ENCODE data around the gene THSD8.

THSD8 gene

DNA sequence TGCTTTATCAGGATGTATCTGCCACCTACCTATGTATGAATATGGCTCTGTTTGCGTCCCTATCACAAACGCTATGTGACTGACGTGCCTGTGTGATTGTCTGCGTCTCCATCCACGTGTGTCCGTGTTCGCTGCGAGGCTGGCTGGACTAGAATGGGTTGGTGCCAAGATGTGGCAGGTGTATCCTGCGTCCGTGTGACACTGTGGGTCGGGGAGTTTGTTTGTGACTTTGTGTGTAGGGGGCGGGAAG lies 19.8 kb upstream of the THSD8 start:
- no peak for FAIRE-seq

DNA sequence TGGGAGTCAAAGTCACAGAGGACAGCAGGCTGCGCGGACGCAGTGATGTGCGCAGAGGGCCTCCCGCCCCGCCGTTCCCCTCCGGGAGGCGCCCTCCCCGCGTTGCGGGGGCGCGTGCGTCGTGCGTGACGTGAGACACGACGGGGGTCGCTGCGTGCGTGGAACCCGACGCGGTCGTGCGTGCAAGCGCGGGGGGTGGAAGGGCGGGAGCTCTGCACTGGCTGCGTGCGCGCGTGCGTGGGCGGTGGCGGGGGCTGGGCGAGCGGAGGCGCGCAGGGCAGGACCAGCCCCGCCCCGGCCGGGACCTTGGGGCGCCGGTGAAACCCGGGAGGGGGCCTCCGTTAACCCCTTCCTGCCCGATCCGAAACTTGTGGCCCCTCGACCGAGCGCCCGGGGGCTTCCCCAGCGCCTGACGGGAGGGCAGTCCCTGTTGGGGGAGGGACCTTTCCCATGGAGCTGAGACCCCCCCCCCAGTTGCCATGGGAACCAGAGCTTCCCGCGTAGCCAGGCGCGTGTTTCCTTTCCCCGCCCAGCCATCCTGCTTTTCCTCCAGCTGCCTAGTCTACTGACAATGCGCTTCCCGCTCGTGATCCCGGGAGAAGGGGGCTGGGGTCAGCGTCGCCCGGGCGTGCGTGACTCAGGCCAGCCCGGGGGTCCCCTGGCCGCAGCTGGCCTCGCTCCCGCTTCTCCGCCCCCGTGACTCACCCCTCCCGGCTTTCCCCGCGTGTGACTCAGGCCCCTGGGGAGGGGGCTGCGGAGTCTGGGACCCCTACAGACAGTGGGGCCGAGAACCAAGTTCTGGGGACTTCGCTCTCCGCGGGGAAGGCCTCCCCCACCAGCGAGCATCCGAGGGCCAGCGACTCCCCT lies 19.2 kb upstream of the THSD8 start:
- FAIRE-seq = no peak

DNA sequence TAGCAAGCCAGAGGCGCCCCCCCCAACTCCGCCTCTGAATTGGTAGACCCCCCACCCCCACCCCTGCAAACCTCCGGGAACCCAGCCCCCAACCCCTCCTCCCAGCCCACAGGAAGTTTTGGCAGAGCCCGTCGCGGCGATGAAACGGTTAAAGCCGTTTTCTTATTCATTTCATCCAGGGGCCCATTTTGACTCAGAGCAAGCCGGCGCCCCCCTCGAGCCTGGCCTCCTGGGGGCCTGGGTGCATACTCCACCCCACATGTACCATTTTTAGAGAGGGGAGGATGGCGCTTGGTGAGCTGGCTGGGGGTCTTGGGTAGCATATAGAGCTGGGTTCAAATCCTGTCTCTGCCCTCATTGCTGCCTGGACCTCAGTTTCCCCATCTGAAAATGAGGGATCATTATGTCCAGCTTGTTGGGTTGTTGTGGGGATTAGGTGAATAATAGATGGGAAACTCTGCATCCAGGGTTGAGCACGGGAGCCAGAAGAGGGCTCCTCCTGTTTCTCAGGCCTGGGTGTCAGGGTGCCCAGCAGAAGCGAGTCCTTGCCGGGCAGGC lies 18.5 kb upstream of the THSD8 start:
- FAIRE-seq = no peak

DNA sequence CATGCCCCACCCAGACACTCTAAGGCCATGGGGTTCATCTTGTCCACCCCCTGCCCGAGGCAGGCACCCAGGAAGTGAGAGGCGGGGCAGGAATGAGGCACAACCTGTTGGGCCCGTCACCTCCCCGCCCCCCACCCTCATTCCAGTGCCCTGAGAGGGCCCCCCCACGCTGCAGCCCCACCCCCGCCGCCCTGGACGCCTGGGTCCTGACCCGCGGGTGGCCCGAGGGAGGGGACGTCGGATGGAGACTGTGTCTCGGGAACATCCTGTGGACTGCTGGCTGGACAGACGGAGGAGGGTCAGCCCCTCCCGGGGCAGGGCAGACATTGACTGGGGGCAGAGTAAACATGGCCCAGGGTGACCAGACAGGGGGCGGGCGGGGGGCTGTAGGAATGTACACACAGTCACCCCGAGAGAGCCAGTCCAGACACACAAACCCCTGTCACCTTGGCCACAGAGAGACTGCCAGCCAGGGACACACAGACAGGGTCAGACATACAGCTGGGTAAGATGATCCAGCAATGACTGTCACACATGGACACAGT lies 17.9 kb upstream of the THSD8 start:
- no peak for FAIRE-seq

DNA sequence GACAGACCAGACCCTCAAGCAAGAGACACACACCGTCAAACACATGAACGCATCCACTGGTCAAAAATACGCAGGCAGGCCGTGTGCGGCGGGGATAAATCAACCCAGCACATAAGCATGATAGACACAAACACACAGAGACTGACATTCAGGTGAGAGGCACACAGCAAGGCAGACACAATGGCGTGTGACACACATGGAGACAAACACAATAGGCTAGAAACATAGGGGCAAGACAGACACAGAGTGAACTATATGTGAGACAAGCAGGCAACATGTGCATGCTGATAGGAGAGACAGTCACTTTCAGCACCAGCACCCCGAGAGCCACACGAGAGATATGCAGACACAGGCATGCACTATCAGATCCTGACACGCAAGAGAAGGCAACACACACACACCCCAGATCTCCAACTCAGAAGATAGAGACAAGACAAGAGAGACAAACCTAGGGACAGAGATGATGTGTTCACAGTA lies 17.4 kb upstream of the THSD8 start:
- no peak for FAIRE-seq

DNA sequence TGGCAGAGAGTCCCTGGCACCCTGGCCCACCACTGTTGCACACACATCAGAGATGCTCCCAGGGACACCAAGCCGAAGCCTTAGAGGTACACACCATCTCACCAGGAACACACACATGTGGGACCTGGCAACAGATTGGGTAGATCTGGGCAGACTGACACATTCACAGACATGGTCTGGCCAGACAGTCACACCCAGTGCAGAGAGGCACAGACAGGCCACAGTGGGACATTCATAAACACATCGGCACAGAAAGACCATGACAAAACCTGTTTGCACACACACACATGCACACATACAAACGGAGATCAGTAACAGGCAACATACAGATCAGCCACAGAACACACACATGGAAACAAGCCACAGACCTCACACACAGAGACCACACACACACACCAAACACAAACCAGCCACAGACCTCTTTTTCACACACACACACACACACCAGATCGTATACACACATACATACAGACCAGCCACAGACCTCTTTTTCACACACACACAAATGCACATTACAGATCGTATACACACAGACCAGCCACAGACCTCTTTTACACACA lies 16.9 kb upstream of the THSD8 start:
- no peak for FAIRE-seq

DNA sequence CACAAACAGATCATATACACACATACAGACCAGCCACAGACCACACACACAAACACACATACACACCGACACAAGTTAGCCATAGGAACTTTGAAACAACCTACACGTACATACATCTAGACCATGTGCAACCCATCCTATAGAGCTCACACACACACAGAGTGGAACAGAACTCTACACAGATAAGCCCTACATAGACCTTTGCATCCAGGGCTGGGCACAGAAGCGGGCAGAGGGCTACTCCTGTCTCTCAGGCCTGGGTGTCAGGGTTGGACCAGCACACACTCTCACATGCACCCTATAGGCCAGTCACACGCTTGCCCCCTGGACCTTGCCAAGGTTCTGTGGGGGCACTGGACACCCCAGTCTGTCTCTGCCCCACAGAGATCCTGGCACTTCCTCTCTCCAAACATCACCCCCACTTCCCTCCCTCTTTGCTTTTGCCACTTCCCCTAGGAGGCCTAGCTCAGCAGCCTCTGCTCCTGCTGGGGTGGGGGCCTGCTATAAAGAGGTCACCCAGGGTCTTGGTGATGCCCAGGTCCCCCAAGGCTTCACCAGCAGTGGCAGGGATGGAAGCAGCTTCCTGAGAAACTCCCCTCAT lies 16.3 kb upstream of the THSD8 start:
- no peak for FAIRE-seq

DNA sequence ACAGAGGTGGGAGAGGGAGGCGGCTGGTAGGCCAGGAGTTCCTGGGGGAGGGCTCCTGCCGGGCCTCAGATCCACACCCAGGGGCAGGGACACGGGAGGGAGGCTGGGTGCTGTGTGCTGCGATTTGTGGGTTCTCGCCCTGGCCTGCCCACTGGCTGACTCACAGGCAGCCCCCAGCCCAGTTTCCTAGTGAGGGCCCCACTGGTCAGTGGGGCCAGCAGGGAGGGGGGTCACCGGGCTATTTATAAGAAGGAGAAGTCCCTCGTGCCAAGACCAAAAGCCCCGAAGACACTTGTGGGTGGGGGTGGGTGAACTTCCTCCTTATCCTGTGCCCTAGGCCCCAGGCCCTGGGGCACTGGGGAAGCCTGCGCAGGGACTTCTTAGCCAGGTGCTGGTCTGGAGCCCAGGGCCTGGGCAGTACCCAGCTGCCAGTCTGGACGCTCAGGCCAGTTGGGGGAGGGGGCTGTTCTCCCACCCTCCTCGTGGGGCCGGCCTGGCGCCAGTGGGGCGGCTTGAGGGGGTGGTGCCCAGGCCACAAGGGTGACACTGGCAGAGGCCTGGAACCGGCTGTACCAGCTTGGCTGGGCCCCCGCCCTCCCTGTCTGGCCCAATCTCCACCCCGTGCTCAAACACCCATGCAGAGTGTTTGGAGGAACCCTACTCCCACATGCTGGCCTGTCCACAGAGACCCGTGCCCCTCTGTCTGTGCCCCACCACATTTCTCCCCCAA lies 15.6 kb upstream of the THSD8 start:
- FAIRE-seq = no peak

DNA sequence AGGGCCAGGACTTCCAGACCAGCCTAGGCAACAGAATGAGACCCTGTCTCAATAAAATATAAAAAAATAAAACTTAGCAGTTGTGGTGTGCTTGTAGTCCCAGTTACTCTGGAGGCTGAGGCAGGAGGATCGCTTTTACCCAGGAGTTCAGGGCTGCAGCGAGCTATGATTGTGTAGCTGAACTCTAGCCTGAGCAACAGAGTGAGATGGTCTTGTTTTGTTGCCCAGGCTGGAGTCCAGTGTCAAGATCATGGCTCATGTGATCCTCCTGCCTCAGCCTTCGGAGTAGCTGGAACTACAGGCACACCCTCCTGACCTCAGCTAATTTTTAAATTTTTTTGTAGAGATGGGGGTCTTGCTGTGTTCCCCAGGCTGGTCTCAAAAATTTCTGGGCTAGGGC lies 14.9 kb upstream of the THSD8 start:
- no peak for FAIRE-seq

DNA sequence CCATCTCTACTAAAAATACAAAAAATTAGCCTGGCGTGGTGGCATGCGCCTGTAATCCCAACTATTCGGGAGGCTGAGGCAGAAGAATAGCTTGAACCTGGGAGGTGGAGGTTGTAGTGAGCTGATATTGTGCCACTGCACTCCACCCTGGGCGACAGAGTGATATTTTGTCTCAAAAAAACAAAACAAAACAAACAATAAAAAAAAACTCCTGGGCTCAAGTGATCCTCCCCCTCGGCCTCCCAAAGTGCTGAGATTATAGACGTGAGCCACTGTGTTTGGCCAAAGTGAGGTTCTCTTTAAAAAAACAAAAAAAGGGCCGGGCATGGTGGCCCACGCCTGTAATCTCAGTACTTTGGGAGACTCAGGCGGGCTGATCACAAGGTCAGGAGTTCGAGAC lies 14.4 kb upstream of the THSD8 start:
- no peak for FAIRE-seq

DNA sequence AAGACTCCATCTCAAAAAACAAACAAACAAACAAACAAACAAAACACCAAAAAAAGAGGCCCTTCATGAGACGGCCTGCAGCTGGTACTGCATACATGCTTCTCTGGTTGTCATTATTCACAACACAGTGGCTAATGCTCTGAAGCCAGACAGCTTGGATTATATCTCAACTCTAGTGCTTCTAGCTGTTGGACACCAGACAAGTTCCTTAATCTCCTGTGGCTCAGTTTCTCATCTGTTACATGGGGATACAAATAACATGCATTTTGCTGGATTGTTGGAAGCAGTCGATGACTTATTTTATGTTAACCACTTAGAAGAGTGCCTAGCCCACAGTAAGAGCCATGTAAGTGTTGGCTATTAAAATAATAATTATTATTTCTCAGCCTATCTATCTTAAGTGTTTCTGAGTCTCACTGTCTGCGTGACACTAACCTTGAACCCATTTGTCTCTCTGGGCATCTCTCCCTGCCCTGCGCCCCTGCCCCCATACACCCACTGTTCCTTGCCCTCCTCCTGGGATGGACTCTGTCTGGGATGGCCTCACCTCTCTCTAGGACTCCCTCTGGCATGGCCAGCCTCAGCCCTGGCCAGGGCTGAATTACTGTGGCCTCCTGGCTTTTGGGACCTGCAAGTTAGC lies 13.7 kb upstream of the THSD8 start:
- no peak for FAIRE-seq

DNA sequence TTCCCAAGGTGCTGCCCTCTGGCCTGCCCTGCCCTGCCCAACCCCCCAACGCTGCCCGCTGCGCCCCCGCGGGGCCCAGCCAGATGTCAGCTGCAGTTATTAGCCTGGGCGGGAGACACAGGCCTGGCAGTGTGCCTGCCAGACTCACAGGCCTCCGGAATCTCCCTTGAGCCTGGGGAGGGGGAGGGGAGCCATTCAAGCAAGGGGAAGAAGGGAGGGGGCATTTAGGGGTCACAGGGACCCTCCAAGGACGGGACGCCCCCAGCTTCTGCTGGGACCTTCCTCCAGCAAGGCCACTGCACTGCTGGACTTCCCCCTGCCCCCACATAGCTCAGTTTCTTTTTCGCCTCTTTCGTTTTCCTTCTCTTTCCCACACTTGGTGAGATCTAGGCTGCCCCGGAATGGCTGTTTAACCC lies 13.2 kb upstream of the THSD8 start:
- no peak for FAIRE-seq

DNA sequence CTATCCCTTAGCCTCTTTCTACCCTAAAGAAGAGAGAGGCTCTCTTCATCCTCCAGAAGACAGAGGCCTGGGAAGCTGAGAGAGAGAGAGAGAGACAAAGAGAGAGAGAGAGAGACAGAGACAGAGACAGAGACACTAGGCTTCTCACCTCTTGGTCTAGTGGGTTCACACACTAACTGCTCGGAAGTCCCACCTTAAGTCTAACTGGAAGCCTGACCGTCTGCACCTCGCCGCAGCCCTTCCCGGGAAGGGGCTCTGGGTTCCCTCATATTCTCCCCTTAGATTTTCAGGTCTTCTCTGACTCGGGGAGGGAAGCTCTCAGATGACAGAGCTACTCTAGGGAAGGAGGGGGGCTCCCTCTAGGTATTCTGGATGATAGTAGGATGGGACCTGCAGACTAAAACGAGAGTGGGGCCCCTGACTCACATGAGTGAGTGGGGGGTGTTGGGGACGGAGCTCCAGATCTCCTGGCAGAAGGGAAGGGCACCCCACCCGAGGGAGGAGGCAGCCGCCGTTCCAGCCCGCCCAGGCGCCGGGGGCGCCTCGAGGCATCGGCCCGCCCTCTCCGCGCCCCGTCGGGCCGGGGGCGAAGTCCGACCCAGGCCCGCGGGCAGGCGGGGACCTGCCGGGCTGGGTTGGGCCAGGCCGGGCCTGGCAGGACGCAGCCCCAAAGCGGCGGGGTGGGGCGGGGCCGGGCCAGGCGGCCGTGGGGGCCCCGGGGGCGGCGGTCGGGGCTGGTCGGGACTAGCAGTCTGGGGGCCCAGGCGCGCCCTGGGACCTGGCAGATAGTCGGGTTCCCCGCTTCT lies 12.6 kb upstream of the THSD8 start:
- FAIRE-seq = no peak

DNA sequence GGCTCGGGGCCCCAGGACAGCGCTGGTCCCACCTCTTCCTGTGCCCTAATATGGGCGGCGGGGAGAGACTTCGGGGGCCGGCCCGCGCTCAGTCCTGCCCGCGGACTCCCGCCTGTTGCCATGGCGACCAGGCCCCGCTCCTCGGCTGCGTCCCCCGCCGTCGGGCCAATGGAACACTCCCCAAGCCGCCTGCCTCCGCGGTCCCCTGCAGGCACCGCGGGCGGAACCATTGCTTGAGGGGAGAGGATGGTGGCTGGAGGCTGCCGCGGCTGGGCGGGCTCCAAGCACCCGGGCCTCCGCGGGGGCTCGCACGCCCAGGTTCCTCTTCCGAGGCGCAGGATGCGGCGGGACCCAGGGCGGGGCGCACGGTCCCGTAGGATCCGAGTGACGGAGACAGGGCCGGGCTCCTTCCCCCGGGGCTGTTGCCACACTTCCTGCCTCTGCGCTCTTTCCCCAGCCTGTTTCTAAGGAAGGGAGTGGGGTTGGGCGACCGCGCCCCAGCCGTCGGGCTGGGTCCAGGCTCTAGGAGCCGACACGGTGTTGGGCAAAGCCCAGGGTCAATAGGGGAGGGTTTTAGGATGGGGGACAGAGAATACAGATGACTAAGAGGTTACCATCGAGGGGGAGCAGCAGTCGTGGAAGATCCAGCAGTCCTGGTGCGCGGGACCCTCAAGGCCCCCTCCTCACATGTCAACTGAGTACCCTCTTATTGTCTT lies 11.8 kb upstream of the THSD8 start:
- FAIRE-seq = no peak

DNA sequence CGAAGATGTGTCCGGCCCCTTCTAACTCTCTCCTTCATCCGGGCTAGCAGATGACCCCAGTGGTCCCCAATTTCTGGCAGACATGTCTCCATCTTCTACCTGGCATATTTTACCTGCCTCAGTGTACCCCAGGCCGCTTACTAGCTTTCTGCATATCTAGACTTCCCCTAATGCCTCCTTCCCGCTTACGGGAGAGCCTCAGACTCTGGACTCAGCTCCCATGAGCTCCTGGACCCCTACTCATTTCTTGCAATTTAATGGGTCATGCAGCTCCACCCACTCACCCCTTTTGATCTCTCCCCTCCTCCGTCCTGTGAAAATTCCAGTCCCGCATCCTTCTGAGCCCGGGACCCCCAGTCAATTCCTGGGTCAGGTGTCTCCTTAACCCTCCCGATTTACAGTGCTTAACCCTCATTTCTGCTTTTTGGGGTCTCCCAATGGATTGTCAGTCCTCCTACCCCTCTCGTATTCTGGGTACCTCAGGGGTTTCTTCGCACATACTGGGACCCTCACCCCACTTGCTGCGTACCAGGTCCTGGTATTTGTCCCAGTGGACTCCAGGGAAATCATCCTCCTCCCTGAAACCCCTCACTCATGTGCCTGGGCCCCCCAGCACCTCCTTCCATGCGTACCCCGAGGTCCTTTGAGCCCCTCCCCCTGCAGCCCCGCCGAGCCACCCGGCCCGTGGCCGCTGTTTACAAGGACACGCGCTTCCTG lies 11.1 kb upstream of the THSD8 start:
- FAIRE-seq = no peak

DNA sequence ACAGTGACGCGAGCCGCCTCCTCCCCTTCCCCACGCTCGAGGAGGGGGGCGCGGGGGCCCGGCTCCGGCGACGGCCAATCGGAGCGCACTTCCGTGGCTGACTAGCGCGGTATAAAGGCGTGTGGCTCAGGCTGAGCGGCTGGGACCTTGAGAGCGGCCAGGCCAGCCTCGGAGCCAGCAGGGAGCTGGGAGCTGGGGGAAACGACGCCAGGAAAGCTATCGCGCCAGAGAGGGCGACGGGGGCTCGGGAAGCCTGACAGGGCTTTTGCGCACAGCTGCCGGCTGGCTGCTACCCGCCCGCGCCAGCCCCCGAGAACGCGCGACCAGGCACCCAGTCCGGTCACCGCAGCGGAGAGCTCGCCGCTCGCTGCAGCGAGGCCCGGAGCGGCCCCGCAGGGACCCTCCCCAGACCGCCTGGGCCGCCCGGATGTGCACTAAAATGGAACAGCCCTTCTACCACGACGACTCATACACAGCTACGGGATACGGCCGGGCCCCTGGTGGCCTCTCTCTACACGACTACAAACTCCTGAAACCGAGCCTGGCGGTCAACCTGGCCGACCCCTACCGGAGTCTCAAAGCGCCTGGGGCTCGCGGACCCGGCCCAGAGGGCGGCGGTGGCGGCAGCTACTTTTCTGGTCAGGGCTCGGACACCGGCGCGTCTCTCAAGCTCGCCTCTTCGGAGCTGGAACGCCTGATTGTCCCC lies 10.4 kb upstream of the THSD8 start, which contains the start of gene JUNB:
Gene JUNB, plus strand, starts transcription at position 142 of the 706 bp plus-strand sequence. Its CDS starts 286 bp downstream, at position 428.
- FAIRE-seq = peak; percentile 62

DNA sequence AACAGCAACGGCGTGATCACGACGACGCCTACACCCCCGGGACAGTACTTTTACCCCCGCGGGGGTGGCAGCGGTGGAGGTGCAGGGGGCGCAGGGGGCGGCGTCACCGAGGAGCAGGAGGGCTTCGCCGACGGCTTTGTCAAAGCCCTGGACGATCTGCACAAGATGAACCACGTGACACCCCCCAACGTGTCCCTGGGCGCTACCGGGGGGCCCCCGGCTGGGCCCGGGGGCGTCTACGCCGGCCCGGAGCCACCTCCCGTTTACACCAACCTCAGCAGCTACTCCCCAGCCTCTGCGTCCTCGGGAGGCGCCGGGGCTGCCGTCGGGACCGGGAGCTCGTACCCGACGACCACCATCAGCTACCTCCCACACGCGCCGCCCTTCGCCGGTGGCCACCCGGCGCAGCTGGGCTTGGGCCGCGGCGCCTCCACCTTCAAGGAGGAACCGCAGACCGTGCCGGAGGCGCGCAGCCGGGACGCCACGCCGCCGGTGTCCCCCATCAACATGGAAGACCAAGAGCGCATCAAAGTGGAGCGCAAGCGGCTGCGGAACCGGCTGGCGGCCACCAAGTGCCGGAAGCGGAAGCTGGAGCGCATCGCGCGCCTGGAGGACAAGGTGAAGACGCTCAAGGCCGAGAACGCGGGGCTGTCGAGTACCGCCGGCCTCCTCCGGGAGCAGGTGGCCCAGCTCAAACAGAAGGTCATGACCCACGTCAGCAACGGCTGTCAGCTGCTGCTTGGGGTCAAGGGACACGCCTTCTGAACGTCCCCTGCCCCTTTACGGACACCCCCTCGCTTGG lies 9.6 kb upstream of the THSD8 start:
- no peak for FAIRE-seq

DNA sequence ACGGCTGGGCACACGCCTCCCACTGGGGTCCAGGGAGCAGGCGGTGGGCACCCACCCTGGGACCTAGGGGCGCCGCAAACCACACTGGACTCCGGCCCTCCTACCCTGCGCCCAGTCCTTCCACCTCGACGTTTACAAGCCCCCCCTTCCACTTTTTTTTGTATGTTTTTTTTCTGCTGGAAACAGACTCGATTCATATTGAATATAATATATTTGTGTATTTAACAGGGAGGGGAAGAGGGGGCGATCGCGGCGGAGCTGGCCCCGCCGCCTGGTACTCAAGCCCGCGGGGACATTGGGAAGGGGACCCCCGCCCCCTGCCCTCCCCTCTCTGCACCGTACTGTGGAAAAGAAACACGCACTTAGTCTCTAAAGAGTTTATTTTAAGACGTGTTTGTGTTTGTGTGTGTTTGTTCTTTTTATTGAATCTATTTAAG lies 9.0 kb upstream of the THSD8 start:
- FAIRE-seq = no peak
